GM13977 (cell line): ENCODE results near the gene BMPR1B.

ENCODE experiments used
- DNase-seq: peaks from one replicate; pipeline ENCODE4 v3.0.0; 2012; ENCODE audit warnings: low spot score
- CTCF ChIP-seq: IDR thresholded peaks from 2 replicates; pipeline ENCODE4 v1.5.1; 2012; ENCODE audit warnings: mild to moderate bottlenecking, control low read depth; ENCODE audit not compliant: insufficient read depth; ENCODE audit errors: extremely low read depth, missing control alignments
- in situ Hi-C: fragments of 300-500 bp; cut with MboI; formaldehyde crosslinking; loops from one replicate; pipeline ENCODE4 v1.12.0; 2022; ENCODE audit warnings: low sequenced_read_pairs, low pct_unique_long_range_greater_than_20kb, mixed read lengths, inconsistent platforms; ENCODE audit not compliant: unreplicated experiment

Gene BMPR1B

GRCh38 chr4:94932366-94932765, 174.6 kb downstream of the BMPR1B start:
- no peak for TF ChIP-seq CTCF
- in situ Hi-C loops, result no loop called here
- DNase-seq, result no peak

GRCh38 chr4:94933799-94934198, 176.0 kb downstream of the BMPR1B start:
- no peak for TF ChIP-seq CTCF
- no peak for DNase-seq
- in situ Hi-C loops, result no loop called here

GRCh38 chr4:94934201-94934600, 176.4 kb downstream of the BMPR1B start:
- in situ Hi-C loops, result no loop called here
- no peak for TF ChIP-seq CTCF
- no peak for DNase-seq

- DNase-seq, result no peak
- TF ChIP-seq CTCF, result no peak
- in situ Hi-C loops, result no loop called here
Observed at GRCh38 chr4:94934864-94935263, 177.1 kb downstream of the BMPR1B start.

- DNase-seq, result no peak
- TF ChIP-seq CTCF, result no peak
- in situ Hi-C loops, result no loop called here
Observed at GRCh38 chr4:94936854-94937253, 179.1 kb downstream of the BMPR1B start.

GRCh38 chr4:94939791-94940519, 182.2 kb downstream of the BMPR1B start:
- in situ Hi-C loops, result no loop called here
- TF ChIP-seq CTCF, result no peak
- no peak for DNase-seq
